HG03064 (cell line): Measurements from ENCODE around the gene ZNF280D.
"Not testable (repeated sequence)": the region's sequence is repeated elsewhere in the genome, so short reads cannot be mapped to it uniquely, and the experiment has no call there.

Experiments used
- ATAC-seq: cut with Tn5 transposase; IDR thresholded peaks from one replicate; pipeline ENCODE4 v1.9.1; 2021; ENCODE audit warnings: low read depth; ENCODE audit not compliant: unreplicated experiment

Gene ZNF280D

DNA sequence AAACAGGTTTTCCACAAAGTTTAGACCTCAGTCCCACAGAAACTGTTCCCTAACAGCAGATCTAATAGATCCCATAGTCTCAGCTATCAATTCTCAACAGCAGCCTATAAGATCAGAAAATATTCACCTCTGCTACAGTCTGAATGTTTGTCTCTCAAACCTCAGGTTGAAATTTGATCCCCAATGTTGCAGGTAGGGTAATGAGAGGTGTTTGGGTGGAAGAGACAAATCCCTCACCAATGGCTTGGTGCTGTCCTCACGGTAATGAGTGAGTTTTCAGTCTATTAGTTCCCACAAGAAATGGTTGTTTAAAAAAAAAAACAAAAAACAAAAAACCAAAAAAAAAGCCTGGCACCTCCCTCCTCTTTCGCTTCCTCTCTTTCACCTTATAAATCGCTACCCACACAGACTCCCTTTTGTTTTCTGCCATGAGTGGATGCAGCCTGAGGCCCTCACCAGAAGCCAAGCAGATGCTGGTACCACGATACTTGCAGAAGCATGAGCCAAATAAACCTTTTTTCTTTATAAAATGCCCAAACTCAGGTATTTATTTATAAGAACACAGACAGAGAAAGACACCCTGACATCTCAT lies 14.2 kb downstream of the ZNF280D start:
- ATAC-seq: no peak

DNA sequence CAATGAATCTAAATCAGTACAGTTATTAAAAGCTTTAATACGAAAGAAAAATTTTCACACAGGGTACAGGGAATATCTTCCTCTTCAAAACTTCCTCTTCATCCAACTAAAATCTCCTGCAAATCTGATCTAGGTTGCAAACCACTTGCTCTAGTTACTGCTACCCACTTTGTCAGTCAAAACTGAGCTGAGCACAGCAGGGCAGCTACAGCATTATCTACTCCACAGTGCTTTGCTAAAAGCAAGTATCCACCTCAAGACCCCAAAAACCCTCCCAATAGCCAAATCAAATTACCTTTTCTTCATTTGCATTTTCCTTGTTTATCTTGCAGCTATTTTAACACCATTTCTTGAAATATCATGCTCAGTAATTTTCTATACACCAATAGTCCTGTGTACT lies 14.7 kb downstream of the ZNF280D start:
- no peak for ATAC-seq

DNA sequence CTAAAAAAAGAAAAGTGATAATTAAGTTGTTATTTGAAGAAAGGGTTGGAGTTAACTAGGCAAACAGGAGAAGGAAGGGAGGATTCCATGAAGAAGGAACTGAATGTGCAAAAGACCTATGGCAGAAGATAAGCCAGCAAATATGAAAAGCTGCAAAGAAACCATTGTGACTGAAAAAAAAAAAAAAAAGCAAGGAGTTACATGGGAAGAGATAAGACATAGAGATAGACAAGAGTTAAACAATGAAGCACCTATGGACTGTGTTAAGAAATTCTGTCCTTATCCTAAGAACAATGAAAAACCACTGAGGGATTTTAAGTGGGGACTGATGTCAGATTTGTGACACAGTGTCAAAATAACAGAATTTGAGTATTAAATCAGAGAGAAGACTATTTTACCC lies 17.0 kb downstream of the ZNF280D start:
- ATAC-seq: no peak

DNA sequence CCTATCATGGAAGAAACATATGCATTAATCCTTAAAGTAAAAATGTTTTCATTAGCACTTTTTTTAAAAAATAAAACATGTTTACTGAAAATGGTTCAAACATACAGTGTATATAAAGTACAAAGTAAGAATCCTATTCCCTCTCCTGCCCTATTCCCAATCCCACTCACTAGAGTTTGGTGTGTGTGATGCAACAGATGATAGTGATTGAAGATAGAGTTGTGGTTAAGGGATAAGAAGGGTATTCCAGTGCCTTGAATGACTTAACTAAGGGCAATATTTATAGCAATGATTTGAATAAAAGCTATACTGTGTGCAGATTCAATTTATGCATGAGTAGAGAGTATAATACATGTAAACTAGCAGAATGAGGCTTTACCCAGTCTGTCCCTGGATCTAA lies 18.1 kb downstream of the ZNF280D start:
- no peak for ATAC-seq

DNA sequence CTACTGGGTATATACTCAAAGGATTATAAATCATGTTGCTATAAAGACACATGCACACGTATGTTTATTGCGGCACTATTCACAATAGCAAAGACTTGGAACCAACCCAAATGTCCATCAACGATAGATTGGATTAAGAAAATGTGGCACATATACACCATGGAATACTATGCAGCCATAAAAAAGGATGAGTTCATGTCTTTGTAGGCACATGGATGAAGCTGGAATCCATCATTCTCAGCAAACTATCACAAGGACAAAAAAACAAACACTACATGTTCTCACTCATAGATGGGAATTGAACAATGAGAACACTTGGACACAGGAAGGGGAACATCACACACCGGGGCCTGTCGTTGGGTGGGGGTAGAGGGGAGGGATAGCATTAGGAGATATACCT lies 23.8 kb downstream of the ZNF280D start:
- ATAC-seq: not testable (repeated sequence)

DNA sequence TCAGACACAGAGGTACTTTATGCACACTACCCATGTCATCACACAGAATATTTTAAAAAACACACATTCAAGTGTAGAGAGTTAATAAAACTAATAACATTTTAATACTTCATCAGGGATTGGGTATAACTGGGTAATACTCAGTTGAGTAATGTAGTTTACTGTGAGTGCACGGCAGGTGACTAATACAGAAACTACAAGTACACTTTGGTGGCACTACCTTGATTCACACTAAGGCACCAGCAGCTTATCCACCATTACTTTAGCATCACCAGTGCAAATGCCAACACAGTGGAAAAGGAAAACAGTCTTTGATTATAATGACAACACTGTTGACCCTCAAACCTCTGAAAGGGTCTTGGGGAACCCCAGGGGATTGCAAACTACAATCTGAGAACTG lies 33.6 kb downstream of the ZNF280D start:
- ATAC-seq: no peak

DNA sequence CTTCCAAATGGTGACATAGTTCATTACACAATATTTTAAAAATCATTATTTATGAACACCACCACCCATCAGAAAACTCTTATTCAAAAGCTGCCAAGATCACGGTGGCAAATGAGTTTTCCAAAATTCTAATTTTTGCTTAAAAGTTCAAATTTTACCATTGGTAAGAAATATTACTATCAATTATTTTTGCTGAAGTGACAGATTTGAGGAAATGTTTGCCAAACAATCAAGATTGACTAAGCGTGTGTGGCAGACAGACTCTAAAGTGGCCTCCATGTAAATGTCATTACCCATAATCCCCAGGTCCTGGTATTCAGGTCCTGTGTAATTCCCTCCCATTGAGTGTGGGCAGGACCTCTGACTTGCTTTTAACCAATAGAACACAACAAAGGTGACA lies 35.0 kb downstream of the ZNF280D start:
- no peak for ATAC-seq

DNA sequence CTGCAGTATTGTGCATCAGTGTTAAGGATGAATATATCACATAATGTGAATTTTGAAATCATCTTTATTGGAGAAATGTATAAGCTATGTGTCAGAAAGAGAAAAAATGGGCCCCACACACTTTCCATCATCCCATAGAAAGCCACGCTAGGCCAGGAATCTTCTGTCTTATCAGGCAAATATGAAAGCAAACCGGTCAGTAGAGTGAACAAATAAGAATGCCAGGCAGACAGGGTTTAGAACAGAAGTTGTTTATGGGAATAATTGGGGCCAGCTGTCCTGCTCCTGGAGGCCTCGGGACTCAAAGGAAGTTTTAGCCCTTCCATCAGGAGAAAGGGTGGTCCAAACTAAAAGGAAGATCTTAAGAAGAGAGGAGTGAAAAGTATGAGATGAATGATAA lies 39.5 kb downstream of the ZNF280D start:
- no peak for ATAC-seq

DNA sequence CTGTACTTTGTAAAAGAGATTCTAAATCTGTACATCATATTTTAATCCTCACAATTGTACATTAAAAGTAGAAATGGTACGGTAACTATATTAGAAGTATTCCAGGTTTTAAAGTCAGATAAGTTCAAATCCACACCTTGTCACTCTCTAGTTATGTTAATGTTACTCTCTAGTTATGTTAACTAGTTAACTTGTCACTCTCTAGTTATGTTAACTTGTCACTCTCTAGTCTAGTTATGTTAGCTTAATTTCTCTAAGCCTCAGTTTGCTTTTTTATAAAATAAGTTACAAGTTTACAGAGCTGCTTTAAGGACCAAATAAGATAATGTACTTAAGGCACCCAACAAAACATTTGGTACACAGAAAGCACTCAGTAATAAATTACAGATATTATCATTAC lies 42.6 kb downstream of the ZNF280D start:
- no peak for ATAC-seq

DNA sequence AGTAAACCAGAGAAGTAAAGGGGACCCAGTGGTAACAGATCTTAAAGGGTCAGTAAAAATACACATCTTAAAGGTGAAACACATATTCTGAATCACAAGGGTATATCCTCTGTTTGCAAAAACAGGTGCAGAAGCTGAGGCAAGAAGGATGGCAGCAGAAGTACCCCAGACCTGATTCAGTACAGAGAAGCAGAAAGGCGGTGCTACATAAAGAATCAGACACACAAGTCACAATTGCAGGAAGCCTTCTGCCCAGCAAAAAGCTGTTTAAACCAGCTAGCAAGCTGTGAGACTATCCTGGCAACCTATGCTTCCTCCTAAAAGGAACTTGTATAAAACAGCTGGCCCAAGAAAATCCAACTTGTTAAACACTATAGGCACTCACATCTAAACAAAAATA lies 49.4 kb downstream of the ZNF280D start:
- no peak for ATAC-seq

DNA sequence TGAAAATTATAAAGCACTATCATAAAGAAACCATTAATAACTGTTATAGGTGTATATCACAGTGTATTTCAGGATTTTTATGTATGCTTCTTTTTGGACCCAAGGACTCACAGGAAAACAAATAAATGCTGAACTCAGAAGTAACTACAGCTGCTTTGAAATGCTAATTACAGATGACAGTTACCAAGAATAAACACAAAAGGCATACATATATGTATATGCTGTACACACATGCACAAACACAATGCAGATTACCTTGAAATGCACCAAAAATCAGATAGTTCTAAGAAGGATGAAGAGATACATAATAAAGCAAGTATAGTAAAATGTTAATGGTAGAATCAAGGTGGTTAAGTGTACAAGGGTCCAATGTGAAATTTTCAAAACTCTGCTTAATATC lies 52.2 kb downstream of the ZNF280D start:
- no peak for ATAC-seq

DNA sequence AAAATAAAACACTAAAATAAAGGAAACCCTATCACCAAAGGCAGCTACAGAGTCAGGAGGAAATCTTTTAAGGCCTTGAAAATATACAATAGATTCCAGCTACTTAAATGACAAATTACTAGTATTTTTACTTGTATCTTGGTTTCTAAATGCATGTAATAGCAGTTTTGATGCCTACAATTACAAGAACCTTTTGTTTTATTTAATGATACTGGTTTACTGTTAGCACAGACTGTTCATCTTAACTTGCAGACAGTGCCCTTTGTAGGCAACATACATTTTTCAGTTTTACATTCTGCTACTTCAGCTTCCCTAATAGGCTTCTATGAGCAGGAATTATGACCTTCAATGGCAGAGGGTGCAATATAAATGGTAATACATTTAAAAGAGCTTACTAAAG lies 54.1 kb downstream of the ZNF280D start:
- no peak for ATAC-seq

DNA sequence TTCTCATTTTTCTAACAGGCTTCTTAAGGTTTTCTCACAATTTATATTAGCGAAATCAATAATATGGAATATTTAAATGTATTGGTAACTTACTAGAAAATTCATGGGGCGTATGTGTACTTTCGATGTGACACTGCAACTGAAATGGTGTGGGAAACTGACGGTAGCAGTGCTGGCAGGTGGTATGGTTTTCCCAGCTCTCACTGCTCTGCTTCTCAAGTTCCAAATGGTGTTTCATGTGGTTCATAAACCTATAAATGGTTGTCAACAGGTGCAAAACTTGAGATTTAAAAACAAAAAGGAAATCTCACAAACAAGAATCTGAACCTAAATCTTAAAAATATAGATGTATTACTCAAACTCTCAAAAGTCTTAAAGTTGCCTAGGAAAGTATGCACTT lies 54.7 kb downstream of the ZNF280D start:
- no peak for ATAC-seq

DNA sequence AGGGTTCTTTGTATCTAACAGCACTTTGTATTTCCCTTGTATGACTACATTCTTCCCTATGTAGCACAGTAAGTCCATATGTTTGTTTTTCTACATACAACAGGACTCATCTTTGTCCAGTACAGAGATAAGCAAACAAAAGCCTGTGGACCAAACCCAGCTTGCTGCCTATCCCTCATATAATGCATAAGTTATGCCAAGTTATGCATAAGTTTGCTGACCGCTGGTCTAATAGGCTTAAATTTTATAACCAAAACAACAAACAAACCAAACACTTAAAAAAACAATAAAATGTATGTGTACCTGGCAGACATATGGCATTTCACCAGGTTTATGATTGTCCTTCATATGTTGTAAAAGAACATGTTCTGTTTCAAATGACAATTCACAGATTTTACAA lies 56.0 kb downstream of the ZNF280D start:
- no peak for ATAC-seq

DNA sequence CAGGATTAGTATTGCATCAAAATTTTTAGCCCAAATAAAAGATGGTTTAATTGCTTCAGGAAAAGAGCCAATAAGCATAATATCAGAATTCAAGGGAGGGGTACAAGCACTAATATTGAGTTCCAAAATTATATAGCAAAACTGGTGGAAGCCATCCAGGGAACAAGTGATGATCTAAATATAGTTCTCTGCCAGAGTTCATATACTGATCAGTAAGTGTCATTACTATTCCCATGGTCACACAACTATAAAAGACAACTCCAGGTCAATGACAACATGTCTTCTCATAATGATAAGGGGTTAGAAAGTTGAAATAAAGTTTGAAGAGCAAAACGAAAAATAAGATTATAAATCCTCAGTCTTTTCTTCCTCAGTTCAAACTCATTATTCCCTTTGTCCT lies 57.4 kb downstream of the ZNF280D start:
- ATAC-seq: no peak

DNA sequence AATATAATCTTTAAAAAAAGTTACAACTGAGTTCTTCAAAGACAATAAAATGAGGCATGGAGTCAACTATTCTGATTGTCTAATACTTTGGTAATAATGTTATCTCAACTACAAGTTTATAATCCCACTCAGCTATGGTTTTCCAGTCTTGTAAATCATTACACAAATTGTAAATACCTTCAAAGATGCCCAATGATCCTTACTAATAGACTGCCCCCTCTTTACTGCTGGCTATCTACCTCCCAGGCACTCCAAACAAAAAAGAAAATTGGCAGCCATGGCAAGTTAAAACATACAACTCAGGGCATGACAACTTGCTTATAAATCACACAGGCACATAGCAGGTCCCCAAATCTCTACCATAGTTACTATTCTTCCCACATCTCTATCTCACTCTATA lies 58.5 kb downstream of the ZNF280D start:
- no peak for ATAC-seq

DNA sequence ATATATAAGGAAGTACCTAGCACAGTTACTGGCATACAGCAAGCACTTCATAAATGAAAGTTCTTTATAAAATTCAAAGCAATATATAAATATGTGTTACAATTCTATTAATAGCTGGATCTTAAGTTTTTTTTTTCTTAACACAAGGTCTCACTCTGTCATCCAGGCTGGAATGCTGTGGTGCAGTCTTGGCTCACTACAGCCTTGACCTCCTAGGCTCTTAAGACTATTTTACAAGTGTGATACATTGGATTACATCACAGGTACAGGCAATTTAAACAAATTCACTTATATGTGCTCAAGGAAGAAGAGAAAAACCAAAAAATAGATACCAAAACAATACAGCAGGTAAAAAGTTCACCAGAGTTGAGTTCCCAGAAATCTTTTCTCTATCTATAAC lies 60.6 kb downstream of the ZNF280D start:
- no peak for ATAC-seq

DNA sequence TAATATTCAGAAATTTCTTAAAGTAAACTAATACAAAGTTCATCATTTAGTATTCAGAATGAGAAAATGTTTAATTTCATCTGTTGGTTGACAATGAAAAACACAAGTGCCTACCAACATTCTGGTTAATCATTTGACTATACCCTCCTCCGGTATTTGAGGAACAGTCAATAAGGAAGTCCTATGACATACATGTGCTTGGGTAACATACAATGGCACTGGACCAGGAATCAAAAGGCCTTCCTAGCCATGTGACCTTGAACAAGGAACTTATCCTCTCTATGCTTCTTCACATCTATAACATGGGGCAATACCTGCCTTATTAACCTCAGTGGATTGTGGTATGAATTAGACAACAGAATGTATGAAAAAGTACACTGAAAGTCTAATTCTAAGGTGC lies 65.8 kb downstream of the ZNF280D start:
- no peak for ATAC-seq

DNA sequence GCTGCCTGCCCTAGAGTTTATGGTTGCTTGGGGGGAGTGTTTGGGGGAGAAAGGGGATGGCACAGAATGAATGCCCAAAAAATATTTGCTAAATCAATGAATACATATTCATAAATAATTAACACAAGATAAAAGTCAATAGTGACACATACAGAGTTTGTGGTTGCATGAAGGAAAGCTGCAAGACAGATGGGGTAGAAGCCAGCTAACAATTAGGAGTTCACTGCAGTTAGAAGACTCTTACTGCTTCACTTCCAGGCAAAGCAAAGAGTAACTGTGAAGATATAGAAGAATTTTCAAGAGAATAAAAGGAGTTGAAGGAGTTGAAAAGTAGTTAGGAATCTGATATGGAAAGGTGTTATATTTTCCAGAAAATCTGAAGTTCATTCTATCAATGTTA lies 72.4 kb downstream of the ZNF280D start:
- ATAC-seq: no peak

DNA sequence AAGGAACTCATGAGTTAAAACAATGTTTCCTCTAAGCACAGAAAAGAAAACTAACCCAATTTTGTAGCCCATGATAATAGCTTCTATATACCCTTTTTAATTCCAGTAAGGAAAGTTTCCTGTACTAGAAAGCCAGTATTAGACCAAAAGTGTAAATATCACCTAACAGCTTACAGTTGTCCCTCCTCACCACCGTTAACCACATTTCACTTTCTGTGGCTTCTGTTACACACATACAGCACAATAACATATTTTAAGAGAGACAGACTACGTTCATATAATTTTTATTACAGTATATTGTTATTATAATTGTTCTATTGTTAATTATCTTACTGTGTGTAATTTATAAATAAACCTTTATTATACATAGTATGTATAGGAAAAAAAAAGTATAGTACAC lies 74.1 kb downstream of the ZNF280D start:
- no peak for ATAC-seq

DNA sequence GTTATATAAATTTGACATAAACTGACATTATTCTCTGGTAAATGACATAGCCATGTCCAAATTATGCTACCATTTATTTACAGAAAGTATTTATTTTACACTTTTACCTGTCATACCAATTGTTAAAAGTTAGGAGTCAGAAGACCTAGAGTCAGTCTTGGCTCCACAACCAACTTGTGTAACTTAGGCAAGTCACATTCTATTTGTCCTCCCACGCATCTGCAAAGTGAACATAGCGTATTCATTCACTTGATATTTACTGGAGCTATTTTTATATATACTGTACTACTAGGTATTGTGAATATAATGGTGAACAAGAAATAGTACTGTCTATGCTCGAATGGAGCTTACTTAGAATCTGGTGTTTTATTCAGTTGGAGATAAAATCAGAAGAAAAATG lies 78.7 kb downstream of the ZNF280D start:
- ATAC-seq: no peak

DNA sequence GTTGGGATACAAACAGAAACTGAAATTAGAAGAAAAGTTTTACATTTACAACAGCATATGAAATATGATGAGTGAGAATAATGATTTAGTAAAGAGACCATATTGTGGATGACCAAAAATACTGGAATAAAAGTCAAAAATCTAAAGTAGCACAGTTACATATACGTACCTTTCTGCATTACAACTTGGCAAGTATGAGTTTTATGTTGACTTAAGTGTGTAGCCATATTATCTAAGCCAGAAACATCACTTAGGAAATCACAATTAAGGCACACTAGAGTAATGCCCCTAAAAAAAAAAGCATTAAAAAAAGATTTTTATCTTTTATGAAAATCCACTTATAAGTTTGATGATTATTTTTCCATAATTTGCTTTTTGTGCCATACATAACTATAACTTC lies 79.1 kb downstream of the ZNF280D start:
- ATAC-seq: no peak

DNA sequence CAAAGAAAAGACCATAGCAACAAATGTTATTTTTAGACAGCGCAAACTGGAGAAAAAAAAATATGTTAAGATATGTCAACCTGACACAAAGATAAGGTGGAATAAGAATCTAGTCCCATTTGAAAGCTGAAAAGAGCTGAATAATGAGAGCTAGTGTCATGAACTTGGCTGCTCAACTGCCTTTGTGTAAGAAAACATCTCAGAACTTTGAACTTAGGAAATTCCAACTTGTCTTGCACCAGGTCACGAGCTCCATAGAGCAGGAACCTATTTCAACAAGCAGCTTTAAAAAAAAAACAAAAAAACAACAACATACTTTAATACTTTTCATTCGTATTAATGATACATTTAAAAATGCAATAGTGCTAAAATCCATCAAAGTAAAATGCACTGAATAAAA lies 79.5 kb downstream of the ZNF280D start:
- no peak for ATAC-seq
